Glomerular visceral epithelial cell (primary cell): ENCODE data around the gene GPBAR1.
A peak's percentile ranks its signal among the peaks of the same experiment; 100 is the strongest.
"Not testable (repeated sequence)": the region's sequence is repeated elsewhere in the genome, so short reads cannot be mapped to it uniquely, and the experiment has no call there.

Source experiments
- DNase-seq: peaks from one replicate; pipeline ENCODE4 v3.0.0-alpha.2; 2016; ENCODE audit errors: extremely low spot score

GPBAR1 gene

GRCh38 chr2:218267259-218267658 lies 6.4 kb downstream of the GPBAR1 start:
- no peak for DNase-seq

GRCh38 chr2:218269900-218270720 lies 9.3 kb downstream of the GPBAR1 start, which contains the start of the genes AAMP and PNKD:
Gene AAMP, minus strand, starts transcription at chr2:218270137. Its CDS starts 51 bp downstream, at chr2:218270086.
Gene PNKD, plus strand, starts transcription at chr2:218270519. Its CDS starts 17 bp downstream, at chr2:218270536.
- DNase-seq, result peak; percentile 100

GRCh38 chr2:218270721-218271486 lies 10.1 kb downstream of the GPBAR1 start:
- DNase-seq, result no peak

- DNase-seq, result no peak
Measured at GRCh38 chr2:218271487-218271797, 10.6 kb downstream of the GPBAR1 start.

- no peak for DNase-seq
Measured at GRCh38 chr2:218271865-218272530, 11.2 kb downstream of the GPBAR1 start.

GRCh38 chr2:218272531-218273212 lies 11.9 kb downstream of the GPBAR1 start:
- DNase-seq, result peak; percentile 90

- not testable (repeated sequence) for DNase-seq
Measured at GRCh38 chr2:218273214-218273907, 12.5 kb downstream of the GPBAR1 start.

- DNase-seq, result no peak
Measured at GRCh38 chr2:218273908-218274249, 13.1 kb downstream of the GPBAR1 start.

- DNase-seq, result no peak
Measured at GRCh38 chr2:218274586-218274985, 13.8 kb downstream of the GPBAR1 start.

- no peak for DNase-seq
Measured at GRCh38 chr2:218275371-218276072, 14.7 kb downstream of the GPBAR1 start.

- DNase-seq, result no peak
Measured at GRCh38 chr2:218276986-218277755, 16.4 kb downstream of the GPBAR1 start.

- no peak for DNase-seq
Measured at GRCh38 chr2:218277921-218278320, 17.1 kb downstream of the GPBAR1 start.

- no peak for DNase-seq
Measured at GRCh38 chr2:218278531-218279360, 17.9 kb downstream of the GPBAR1 start.

GRCh38 chr2:218280260-218280870 lies 19.6 kb downstream of the GPBAR1 start:
- DNase-seq, result no peak

GRCh38 chr2:218281449-218281848 lies 20.6 kb downstream of the GPBAR1 start:
- peak; percentile 38 for DNase-seq

GRCh38 chr2:218282173-218282991 lies 21.6 kb downstream of the GPBAR1 start:
- peak; percentile 88 for DNase-seq

GRCh38 chr2:218284106-218284811 lies 23.4 kb downstream of the GPBAR1 start:
- DNase-seq, result peak; percentile 84
